ENCODE data around the gene GUCY1A2.

The GUCY1A2 gene

GRCh38 chr11:106939157-106939556 is 79.1 kb downstream of the GUCY1A2 start:
- no peak for DNase-seq (ENCODE audit: low spot score)
- in situ Hi-C loops (cut with MboI; ENCODE audit: low sequenced_read_pairs, unreplicated experiment) = no loop called here
- TF ChIP-seq CTCF (IDR thresholded peaks at IDR 0.05; ENCODE audit: borderline replicate concordance, control extremely low read depth, extremely low read depth, insufficient read depth, missing control alignments) = no peak

- DNase-seq (ENCODE audit: low spot score) = no peak
- TF ChIP-seq CTCF (IDR thresholded peaks at IDR 0.05; ENCODE audit: borderline replicate concordance, control extremely low read depth, extremely low read depth, insufficient read depth, missing control alignments) = no peak
- in situ Hi-C loops (cut with MboI; ENCODE audit: low sequenced_read_pairs, unreplicated experiment) = no loop called here
Measured at GRCh38 chr11:106937111-106937510, 81.2 kb downstream of the GUCY1A2 start.

GRCh38 chr11:106925245-106925644 is 93.0 kb downstream of the GUCY1A2 start:
- no peak for DNase-seq (ENCODE audit: low spot score)
- no peak for TF ChIP-seq CTCF (IDR thresholded peaks at IDR 0.05; ENCODE audit: borderline replicate concordance, control extremely low read depth, extremely low read depth, insufficient read depth, missing control alignments)
- in situ Hi-C loops (cut with MboI; ENCODE audit: low sequenced_read_pairs, unreplicated experiment) = no loop called here

DNA sequence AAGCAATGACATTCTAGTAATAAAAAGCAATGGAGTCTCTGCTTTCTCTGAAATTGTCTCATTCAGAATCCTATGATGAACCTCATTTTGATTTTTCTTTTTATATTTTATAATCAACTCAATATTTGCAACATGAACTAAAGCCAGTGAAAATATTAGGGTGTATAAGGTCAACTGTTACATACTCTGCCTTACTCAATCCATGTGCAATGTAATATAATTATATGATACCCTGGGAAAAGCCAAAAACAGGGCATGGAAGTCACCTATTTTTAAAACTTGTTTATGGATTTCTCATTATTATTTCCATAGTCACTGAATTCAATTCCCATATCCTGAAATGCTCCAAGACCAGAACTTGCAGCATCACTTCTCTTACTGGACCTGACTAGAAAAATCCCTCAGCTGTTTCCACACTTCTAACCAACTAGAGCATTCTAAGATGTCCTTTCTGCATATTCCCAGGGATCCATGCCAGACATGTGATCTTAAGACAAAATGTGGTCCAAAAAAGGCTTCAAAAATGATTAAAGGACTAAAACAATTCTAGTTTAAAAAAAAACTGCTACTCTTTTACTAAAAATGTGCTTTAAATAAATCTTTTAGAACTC is 97.3 kb downstream of the GUCY1A2 start:
- DNase-seq (ENCODE audit: low spot score) = no peak
- no peak for TF ChIP-seq CTCF (IDR thresholded peaks at IDR 0.05; ENCODE audit: borderline replicate concordance, control extremely low read depth, extremely low read depth, insufficient read depth, missing control alignments)
- in situ Hi-C loops (cut with MboI; ENCODE audit: low sequenced_read_pairs, unreplicated experiment) = no loop called here

DNA sequence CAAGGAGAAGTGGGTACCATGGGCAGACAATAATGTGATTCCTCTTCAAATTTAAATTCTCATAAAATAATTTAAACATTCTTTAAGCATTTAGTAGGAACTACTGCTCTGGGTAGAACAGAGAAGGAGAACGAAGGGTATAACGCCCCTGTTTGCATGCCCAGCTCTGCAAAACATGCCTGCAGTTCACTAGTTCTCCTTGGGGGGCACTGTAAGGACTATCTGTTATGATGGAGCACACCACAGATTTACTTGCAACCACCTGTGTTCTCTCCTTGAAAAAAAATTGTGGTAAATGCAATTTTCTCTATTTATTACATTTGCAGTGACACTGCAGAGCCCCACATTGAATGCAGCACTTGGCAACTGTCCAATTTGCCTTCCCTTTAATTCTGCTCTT is 100.3 kb downstream of the GUCY1A2 start:
- peak; percentile 3 for DNase-seq (ENCODE audit: low spot score)
- no peak for TF ChIP-seq CTCF (IDR thresholded peaks at IDR 0.05; ENCODE audit: borderline replicate concordance, control extremely low read depth, extremely low read depth, insufficient read depth, missing control alignments)
- in situ Hi-C loops (cut with MboI; ENCODE audit: low sequenced_read_pairs, unreplicated experiment) = no loop called here

DNA sequence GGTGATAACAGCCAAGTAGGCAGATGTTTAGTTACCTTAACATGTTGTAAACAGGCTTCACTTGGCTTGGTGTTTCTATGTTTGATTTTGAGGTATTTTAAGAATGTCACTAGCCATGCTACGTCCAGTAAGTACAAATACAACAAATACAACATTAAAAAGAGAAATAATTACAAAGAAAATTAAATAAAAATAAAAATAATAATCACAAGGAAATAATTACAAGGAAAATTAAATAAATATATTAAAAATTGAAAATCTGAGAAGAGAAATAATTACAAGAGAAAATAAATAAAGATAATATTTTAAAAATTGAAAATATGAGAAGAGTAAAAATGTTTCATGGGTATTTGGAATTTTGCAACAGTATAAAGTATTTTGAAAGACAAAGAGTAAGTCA is 103.9 kb downstream of the GUCY1A2 start:
- no peak for DNase-seq (ENCODE audit: low spot score)
- TF ChIP-seq CTCF (IDR thresholded peaks at IDR 0.05; ENCODE audit: borderline replicate concordance, control extremely low read depth, extremely low read depth, insufficient read depth, missing control alignments) = no peak
- in situ Hi-C loops (cut with MboI; ENCODE audit: low sequenced_read_pairs, unreplicated experiment) = no loop called here
